GM21381 (cell line): ENCODE data around the gene CTDSP2.

Experiments used
- ATAC-seq: cut with Tn5 transposase; IDR thresholded peaks from one replicate; pipeline ENCODE4 v1.9.1; 2021; ENCODE audit warnings: mild to moderate bottlenecking, moderate library complexity; ENCODE audit not compliant: unreplicated experiment

CTDSP2 gene

GRCh38 chr12:57817261-57817989, 29.1 kb downstream of the CTDSP2 start:
- no peak for ATAC-seq

DNA sequence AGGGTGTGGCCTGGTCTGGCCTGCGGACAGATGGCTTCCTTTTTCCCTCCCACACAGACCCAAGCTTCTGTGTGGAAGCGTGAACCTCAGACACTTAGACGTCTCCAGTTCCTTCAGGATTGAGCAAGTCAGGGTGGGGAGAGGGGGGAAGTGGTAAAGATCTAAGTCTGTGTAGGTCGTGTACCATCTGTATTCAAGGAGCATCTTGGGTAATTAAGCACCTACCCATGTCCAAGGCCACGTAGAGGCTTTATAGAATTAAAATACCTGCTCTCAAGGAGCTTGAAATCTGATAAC, 29.7 kb downstream of the CTDSP2 start:
- no peak for ATAC-seq

GRCh38 chr12:57816001-57816854, 30.3 kb downstream of the CTDSP2 start:
- ATAC-seq: no peak

DNA sequence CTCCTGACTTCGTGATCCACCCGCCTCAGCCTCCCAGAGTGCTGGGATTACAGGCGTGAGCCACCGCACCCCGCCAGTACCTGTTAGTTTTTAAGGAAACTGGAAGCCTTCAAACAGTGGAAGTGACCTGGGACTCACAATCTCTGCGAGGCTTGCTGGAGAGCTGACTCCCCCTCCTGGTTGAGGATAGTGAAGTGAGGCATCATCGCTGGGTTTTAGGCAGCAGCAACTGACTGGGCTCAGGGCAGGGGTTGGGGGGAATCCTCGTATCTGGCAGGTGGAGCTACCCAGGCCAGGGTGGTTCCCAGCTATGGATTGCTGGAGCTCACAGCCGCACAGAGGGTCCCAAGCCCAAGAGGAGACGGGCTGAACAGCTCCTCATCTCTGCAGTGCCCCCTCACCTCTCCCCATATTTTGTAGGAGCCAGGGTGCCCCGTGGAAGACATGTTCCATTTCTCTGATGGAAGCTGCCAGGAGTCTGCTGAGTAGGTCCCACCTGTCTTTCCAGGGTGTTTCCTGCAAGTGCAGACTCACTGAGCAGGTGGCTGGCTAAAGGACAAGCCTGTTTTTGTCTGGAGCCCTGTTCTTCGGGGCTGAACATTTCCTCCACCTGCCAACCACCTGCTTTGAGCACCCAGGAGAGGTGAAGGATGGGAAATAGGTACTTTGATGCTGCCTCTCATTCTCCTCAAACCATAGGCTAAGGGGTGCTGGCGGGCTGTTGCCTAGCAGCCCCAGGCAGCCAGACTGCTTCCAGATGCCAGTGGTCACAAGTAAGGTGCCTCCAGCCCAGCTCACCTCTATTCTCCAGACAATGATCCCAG, 31.1 kb downstream of the CTDSP2 start:
- no peak for ATAC-seq

DNA sequence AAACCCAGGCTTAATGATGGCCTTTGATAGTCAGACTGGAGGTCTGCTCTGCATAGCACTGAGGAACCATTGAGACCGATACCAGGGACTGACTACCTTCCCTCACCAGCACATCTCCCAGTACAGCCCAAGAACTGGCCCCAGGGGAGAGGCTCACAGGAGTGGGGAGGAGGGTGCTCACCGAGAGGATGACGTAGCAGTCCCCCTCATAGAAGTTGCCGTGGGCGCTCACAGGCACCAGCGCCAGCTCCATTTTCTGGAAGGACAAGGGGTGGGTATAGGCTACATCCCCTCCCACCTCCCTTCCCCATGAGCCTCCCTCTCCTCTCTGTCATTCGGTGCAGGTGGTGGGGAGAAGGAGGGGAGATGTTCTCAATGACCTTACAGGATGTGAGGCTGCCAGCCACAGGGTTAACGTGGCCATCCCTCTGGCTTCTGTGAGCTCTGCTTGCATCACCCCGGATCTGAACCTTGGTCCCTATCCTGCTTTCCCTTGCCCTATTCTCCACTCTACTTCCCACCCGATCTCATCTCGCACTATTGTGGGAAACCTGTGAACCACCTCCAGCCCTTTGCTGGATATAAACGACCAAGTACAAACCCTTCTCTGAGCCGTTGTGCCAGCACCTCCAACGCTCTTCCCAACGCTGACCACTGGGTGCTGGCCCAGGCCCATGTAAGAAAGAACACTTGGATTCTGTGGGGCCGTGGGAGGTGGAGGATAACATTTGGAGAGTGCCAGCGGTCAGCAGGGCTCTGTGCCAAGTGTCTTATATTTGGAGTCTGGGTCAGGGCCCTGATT, 32.4 kb downstream of the CTDSP2 start:
- ATAC-seq: no peak

DNA sequence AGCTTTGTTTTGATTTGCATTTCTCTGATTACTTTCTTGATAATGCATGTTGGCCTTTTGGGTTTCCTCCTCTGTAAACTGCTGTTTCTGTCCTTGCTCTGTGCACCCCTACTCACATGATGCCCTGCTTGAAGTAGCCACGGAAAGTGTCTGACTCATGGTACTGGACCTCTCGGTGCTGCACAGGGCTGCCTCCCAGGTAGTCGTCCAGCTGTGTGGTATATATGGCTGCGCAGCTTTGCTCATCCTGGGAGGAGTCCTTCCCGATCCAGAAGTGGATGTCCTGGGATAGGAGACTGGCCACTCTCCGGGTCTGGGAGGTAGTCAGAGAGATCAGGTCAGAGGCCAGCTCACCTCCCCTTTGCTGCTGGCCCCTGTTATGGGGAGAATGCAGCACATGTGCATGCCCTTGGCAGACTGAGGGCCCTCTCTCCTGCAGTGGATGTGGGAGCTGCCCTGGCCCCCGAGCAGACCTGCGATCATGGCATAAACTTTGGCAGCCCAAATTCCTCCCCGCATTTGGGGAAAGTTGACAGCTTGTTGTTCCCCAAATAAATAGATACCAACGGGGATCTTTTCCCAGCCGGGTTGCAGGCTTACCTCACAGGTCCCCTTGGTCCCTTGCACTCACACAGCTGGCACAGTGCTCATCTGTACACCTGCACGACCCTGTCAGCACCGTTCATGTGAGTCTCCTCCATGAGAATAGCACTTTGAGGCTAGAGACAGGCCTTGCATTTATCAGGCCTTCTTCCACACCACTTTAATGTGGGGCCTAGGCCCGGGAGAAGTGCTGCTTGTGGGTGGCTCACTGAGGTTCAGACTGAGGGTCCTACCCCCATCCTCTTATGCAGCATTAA, 33.2 kb downstream of the CTDSP2 start:
- ATAC-seq: no peak

DNA sequence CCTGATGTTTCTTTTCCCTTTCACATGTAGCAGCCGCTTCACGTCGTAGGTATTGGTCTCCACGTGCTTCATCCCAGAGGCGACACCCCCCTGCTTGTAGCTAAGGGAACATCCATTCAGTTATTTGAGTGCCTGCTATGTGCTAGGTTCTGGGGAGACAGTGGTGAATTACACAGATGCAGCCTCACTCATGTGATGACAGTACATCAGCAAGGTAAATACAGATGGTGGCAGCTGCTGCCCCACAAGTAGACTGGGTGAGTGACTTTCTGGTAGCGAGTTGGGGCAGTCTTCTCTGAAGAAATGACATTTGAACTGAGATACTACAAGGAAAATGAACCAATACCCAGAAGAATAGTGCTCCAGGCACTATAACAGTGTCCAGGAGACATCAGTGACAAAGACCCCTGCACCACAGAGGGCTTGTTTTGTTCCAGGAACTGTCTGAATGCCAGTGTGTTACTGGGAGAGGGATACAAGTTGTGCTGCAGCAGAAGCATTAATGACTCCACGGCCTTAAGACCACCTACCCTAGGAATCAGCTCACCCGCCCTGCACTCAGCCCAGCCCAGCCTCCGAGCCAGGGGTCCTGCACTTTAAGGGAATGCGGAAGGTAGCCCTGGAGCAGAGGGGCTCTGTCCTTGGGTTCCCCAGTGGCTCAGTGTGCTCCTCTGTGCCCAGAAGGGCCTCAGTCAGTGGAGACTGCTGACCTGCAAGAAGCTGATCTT, 35.3 kb downstream of the CTDSP2 start:
- no peak for ATAC-seq

- ATAC-seq: no peak
Observed at GRCh38 chr12:57810450-57810849, 36.1 kb downstream of the CTDSP2 start.

GRCh38 chr12:57809425-57809824, 37.1 kb downstream of the CTDSP2 start:
- no peak for ATAC-seq

- ATAC-seq: no peak
Observed at GRCh38 chr12:57808351-57808750, 38.2 kb downstream of the CTDSP2 start.

GRCh38 chr12:57807285-57807684, 39.2 kb downstream of the CTDSP2 start:
- no peak for ATAC-seq

GRCh38 chr12:57806677-57807076, 39.9 kb downstream of the CTDSP2 start:
- ATAC-seq: no peak

GRCh38 chr12:57803319-57803893, 43.1 kb downstream of the CTDSP2 start:
- ATAC-seq: no peak

DNA sequence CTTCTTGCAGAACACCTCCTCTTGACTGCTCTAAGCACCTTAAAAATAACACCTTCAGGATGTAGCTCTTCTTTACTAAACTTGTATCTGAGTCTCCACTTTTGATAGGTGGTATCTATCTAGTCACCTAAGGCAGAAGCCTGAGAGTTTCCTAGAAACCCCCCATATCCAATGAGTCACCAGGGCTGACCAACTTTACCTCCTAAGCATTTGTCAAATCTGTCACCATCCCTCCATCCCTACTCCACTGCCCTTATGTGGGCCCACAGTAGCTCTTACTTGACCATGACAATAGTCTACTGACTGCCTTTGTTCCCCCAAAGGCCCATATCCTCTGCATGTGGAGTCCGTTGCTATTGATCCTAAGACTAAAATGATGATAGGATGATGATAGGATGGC, 43.9 kb downstream of the CTDSP2 start:
- no peak for ATAC-seq

- no peak for ATAC-seq
Observed at GRCh38 chr12:57800965-57801364, 45.6 kb downstream of the CTDSP2 start.

- ATAC-seq: no peak
Observed at GRCh38 chr12:57797933-57798332, 48.6 kb downstream of the CTDSP2 start.

DNA sequence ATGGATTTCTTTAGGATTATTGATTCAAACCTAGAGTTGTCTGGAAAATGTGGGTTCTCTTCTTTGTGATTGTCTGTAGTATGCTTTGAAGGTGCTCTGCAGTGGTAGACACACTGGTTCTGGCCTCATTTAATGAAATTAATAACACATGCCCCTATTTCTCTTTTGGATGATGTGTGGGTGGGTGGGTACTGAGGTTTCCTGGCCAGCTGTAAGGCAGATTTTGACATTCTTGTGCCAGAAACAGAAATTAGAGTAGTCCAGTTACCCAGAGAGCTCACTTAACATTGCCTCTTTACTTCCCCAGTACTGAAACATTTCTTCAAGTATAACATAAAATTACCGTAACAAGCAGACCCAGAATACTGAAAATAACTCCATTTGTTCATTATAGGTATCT, 49.5 kb downstream of the CTDSP2 start:
- no peak for ATAC-seq

DNA sequence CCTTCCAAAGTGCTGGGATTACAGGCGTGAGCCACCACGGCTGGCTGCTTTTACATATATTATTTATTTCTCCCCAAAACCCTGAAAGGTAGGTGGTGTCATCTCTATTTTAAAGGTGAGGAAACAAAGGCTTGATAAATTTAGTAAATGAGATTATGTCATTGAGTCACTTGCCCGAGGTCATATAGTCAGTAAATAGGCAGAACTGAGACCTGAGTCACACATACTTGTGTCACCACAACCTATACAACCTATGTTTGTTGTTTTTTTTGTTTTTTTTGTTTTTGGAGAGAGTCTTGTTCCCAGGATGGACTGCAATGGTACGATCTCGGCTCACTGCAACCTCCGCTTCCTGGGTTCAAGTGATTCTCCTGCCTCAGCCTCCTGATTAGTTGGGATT, 51.2 kb downstream of the CTDSP2 start:
- no peak for ATAC-seq

GRCh38 chr12:57793920-57794319, 52.6 kb downstream of the CTDSP2 start:
- ATAC-seq: no peak
